H9 (cell line): Measurements from ENCODE around the gene PRCC. TPM values are rescaled to one million over a fixed set of nuclear protein-coding genes. Genes with fewer than 3 reads are reported as not detected.

Experiments
- DNase-seq: peaks from one replicate; pipeline ENCODE4 v3.0.0-alpha.2; 2017
- H2AFZ ChIP-seq: one replicate; pipeline ENCODE4 v1.6.1; 2013; ENCODE audit warnings: mild to moderate bottlenecking, low read length, control low read depth, moderate library complexity
- H2AK5ac ChIP-seq: 2 replicates; pipeline ENCODE4 v1.6.1; 2013; ENCODE audit warnings: low read length, control low read depth, mixed read lengths; ENCODE audit not compliant: insufficient read length
- H2BK120ac ChIP-seq: one replicate; pipeline ENCODE4 v1.6.1; 2013; ENCODE audit warnings: low read depth, mild to moderate bottlenecking, low read length, control low read depth, inconsistent platforms; ENCODE audit not compliant: poor library complexity, severe bottlenecking
- H2BK12ac ChIP-seq: 2 replicates; pipeline ENCODE4 v1.6.1; 2013; ENCODE audit warnings: low read length, control low read depth, mixed read lengths, low read depth; ENCODE audit not compliant: insufficient read length
- H2BK15ac ChIP-seq: 2 replicates; pipeline ENCODE4 v1.6.1; 2013; ENCODE audit warnings: low read depth, low read length, control low read depth
- H2BK20ac ChIP-seq: one replicate; pipeline ENCODE4 v1.6.1; 2013; ENCODE audit warnings: low read depth, mild to moderate bottlenecking, low read length, control low read depth, inconsistent platforms; ENCODE audit not compliant: poor library complexity, severe bottlenecking
- H2BK5ac ChIP-seq: 2 replicates; pipeline ENCODE4 v1.6.1; 2013; ENCODE audit warnings: low read length, control low read depth, mixed read lengths; ENCODE audit not compliant: insufficient read length
- H3K14ac ChIP-seq: 2 replicates; pipeline ENCODE4 v1.6.1; 2013; ENCODE audit warnings: low read length, control low read depth; ENCODE audit not compliant: insufficient read depth
- H3K18ac ChIP-seq: 2 replicates; pipeline ENCODE4 v1.6.1; 2013; ENCODE audit warnings: low read depth, mild to moderate bottlenecking, mixed read lengths, low read length, control low read depth; ENCODE audit not compliant: insufficient read length
- H3K23ac ChIP-seq: 2 replicates; pipeline ENCODE4 v1.6.1; 2013; ENCODE audit warnings: low read length, control low read depth, mixed read lengths, low read depth; ENCODE audit not compliant: insufficient read length
- H3K23me2 ChIP-seq: 2 replicates; pipeline ENCODE4 v1.6.1; 2013; ENCODE audit warnings: low read depth, mild to moderate bottlenecking, mixed read lengths, low read length, control low read depth; ENCODE audit not compliant: insufficient read length, poor library complexity, severe bottlenecking
- H3K27ac ChIP-seq: 2 replicates; pipeline ENCODE4 v1.5.1; 2013; ENCODE audit warnings: low read length, control low read depth, mixed read lengths, low read depth; ENCODE audit not compliant: insufficient read length
- H3K27me3 ChIP-seq: 2 replicates; pipeline ENCODE4 v1.6.1; 2013; ENCODE audit warnings: low read length, control low read depth, inconsistent platforms; ENCODE audit not compliant: insufficient read depth
- H3K4ac ChIP-seq: 2 replicates; pipeline ENCODE4 v1.6.1; 2013; ENCODE audit warnings: low read depth, mild to moderate bottlenecking, control low read depth, inconsistent platforms, low read length, moderate library complexity
- H3K4me1 ChIP-seq: 2 replicates; pipeline ENCODE4 v1.6.1; 2013; ENCODE audit warnings: low read length, control low read depth, inconsistent platforms; ENCODE audit not compliant: insufficient read depth
- H3K4me2 ChIP-seq: 2 replicates; pipeline ENCODE4 v1.6.1; 2013; ENCODE audit warnings: low read length, control low read depth, mixed read lengths; ENCODE audit not compliant: insufficient read length, insufficient read depth
- H3K56ac ChIP-seq: 2 replicates; pipeline ENCODE4 v1.6.1; 2013; ENCODE audit warnings: low read depth, mild to moderate bottlenecking, mixed read lengths, low read length, control low read depth; ENCODE audit not compliant: insufficient read length
- H3K79me1 ChIP-seq: 2 replicates; pipeline ENCODE4 v1.6.1; 2013; ENCODE audit warnings: low read depth, mild to moderate bottlenecking, moderate library complexity, low read length, control low read depth, inconsistent platforms; ENCODE audit not compliant: insufficient read depth, poor library complexity, severe bottlenecking
- H3K79me2 ChIP-seq: 2 replicates; pipeline ENCODE4 v1.6.1; 2013; ENCODE audit warnings: low read length, control low read depth, inconsistent platforms; ENCODE audit not compliant: insufficient read depth
- H3K9ac ChIP-seq: 2 replicates; pipeline ENCODE4 v1.6.1; 2013; ENCODE audit warnings: low read length, control low read depth, mixed read lengths; ENCODE audit not compliant: insufficient read length; ENCODE audit errors: extremely low read depth
- H3K9me3 ChIP-seq: one replicate; pipeline ENCODE4 v1.6.1; 2013; ENCODE audit warnings: low read depth, low read length, inconsistent platforms; ENCODE audit not compliant: control insufficient read depth
- H3T11ph ChIP-seq: one replicate; pipeline ENCODE4 v1.6.1; 2013; ENCODE audit warnings: mild to moderate bottlenecking, low read length, control low read depth, inconsistent platforms
- H4K20me1 ChIP-seq: one replicate; pipeline ENCODE4 v1.6.1; 2013; ENCODE audit not compliant: control insufficient read depth, insufficient read length, insufficient read depth
- H4K5ac ChIP-seq: 2 replicates; pipeline ENCODE4 v1.6.1; 2013; ENCODE audit warnings: low read depth, mild to moderate bottlenecking, mixed read lengths, low read length, control low read depth; ENCODE audit not compliant: insufficient read length
- H4K8ac ChIP-seq: replicated peaks from 2 replicates; pipeline ENCODE4 v1.6.1; 2013; ENCODE audit warnings: low read length, control low read depth, mixed read lengths, low read depth; ENCODE audit not compliant: insufficient read length
- H4K91ac ChIP-seq: 2 replicates; pipeline ENCODE4 v1.6.1; 2013; ENCODE audit warnings: low read depth, mild to moderate bottlenecking, moderate library complexity, mixed read lengths, low read length, control low read depth; ENCODE audit not compliant: insufficient read length
- H3K27ac Mint-ChIP-seq, 3 experiments: 2 replicates in 2 of 3; 3 replicates in 1 of 3; pipeline ENCODE4 v1.8.0; 2020 to 2021; ENCODE audit warnings: mixed read lengths in 3 of 3, mild to moderate bottlenecking in 1 of 3, moderate library complexity in 1 of 3
- H3K27me3 Mint-ChIP-seq: 2 replicates; pipeline ENCODE4 v1.8.0; 2021; ENCODE audit warnings: low read depth, mild to moderate bottlenecking, moderate library complexity, mixed read lengths
- H3K36me3 Mint-ChIP-seq, 3 experiments: 2 replicates in 2 of 3; 3 replicates in 1 of 3; pipeline ENCODE4 v1.8.0; 2020 to 2021; ENCODE audit warnings: low read depth in 3 of 3, mixed read lengths in 3 of 3; ENCODE audit not compliant: insufficient read depth in 1 of 3
- H3K4me1 Mint-ChIP-seq, 2 experiments: 2 replicates each; pipeline ENCODE4 v1.8.0; 2020; ENCODE audit warnings: mixed read lengths in 2 of 2
- H3K4me3 Mint-ChIP-seq, 2 experiments: 2 replicates in 1 of 2; 3 replicates in 1 of 2; pipeline ENCODE4 v1.8.0; 2020 to 2021; ENCODE audit warnings: mild to moderate bottlenecking in 2 of 2, mixed read lengths in 2 of 2, moderate library complexity in 1 of 2
- H3K9me3 Mint-ChIP-seq, 2 experiments: 2 replicates in 1 of 2; 3 replicates in 1 of 2; pipeline ENCODE4 v1.8.0; 2020; ENCODE audit warnings: mild to moderate bottlenecking in 2 of 2, mixed read lengths in 2 of 2, moderate library complexity in 1 of 2
- WGBS: extraction: QIAGEN DNeasy Blood & Tissue Kit; methylation state at CpG from one replicate; pipeline ENCODE4 v1.1.7; 2013; ENCODE audit warnings: missing lambda C conversion rate, low lambda C conversion rate, mixed read lengths; ENCODE audit not compliant: insufficient read length; ENCODE audit errors: extremely low coverage; 5-methylcytosine and 5-hydroxymethylcytosine counted together
- total RNA-seq: library from RNA; stranded (reverse); gene quantifications from 2 replicates; pipeline ENCODE4 v1.2.1, GENCODE V29; 2021
- TF ChIP-seq, protein P1 (sequence below): fragments of 200-600 bp; sonication (generic); conservative IDR thresholded peaks from 3 replicates; pipeline ENCODE4 v1.8.0; 2021; ENCODE audit warnings: antibody characterized with exemption, mild to moderate bottlenecking

The PRCC gene
- total RNA-seq, 1 experiment from 2014 or later: 129 TPM

DNA sequence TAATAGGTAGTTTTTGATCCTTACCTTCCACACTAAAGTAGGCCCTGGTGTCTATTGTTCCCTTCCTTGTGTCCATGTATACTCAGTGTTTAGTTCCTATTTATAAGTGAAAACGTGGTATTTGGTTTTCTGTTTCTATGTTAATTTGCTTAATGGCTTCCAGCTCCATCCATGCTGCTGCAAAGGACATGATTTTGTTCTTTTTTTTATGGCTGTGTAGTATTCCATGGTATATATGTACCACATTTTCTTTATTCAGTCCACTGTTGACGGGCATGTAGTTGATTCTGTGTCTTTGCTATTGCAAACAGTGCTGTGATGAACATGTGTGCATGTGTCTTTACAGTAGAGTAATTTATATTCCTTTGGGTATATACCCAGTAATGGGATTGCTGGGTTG is 20.8 kb downstream of the PRCC start:
- Mint-ChIP-seq H3K36me3 (peaks cover 29 to 76% (median 66%) of the 10 kb centered on the region in 3 experiments; a peak in 6 of 7 replicates), H3K4me3 (no peak overlapping the region), H3K4me1 (no peaks in the 10 kb centered on the region), H3K27ac (no peak overlapping the region; a peak in 1 of 7 replicates), H3K27me3 (no peaks in the 10 kb centered on the region), H3K9me3 (no peaks in the 10 kb centered on the region)
- no CpG with 5 or more reads among the region's 2 CpGs for WGBS
- H3T11ph ChIP-seq: no peak overlapping the region
- H3K79me2 ChIP-seq: no peaks in the 10 kb centered on the region
- H4K20me1 ChIP-seq: peaks cover 2% of the 10 kb centered on the region
- no peaks in the 10 kb centered on the region for H3K23me2 ChIP-seq
- H3K27ac ChIP-seq: no peak overlapping the region
- H3K4me2 ChIP-seq: no peak overlapping the region
- TF ChIP-seq, protein P1, sequence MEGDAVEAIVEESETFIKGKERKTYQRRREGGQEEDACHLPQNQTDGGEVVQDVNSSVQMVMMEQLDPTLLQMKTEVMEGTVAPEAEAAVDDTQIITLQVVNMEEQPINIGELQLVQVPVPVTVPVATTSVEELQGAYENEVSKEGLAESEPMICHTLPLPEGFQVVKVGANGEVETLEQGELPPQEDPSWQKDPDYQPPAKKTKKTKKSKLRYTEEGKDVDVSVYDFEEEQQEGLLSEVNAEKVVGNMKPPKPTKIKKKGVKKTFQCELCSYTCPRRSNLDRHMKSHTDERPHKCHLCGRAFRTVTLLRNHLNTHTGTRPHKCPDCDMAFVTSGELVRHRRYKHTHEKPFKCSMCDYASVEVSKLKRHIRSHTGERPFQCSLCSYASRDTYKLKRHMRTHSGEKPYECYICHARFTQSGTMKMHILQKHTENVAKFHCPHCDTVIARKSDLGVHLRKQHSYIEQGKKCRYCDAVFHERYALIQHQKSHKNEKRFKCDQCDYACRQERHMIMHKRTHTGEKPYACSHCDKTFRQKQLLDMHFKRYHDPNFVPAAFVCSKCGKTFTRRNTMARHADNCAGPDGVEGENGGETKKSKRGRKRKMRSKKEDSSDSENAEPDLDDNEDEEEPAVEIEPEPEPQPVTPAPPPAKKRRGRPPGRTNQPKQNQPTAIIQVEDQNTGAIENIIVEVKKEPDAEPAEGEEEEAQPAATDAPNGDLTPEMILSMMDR: no peak
- H2BK20ac ChIP-seq: no peak overlapping the region
- no peak overlapping the region for H3K14ac ChIP-seq
- H4K5ac ChIP-seq: no peak overlapping the region
- H3K27me3 ChIP-seq: no peaks in the 10 kb centered on the region
- no peak overlapping the region for H3K18ac ChIP-seq
- H4K91ac ChIP-seq: no peak overlapping the region
- H2AK5ac ChIP-seq: no peak overlapping the region
- no peak overlapping the region for H3K4ac ChIP-seq
- no peak overlapping the region for H2BK12ac ChIP-seq
- no peak overlapping the region for H2AFZ ChIP-seq
- no peaks in the 10 kb centered on the region for H3K9me3 ChIP-seq
- H3K9ac ChIP-seq: no peak overlapping the region
- H2BK120ac ChIP-seq: no peak overlapping the region
- H2BK15ac ChIP-seq: no peak overlapping the region
- no peak overlapping the region for H2BK5ac ChIP-seq
- H4K8ac ChIP-seq: no peak overlapping the region
- no peaks in the 10 kb centered on the region for H3K79me1 ChIP-seq
- no peaks in the 10 kb centered on the region for H3K4me1 ChIP-seq
- no peak for DNase-seq
- no peak overlapping the region for H3K23ac ChIP-seq
- no peak overlapping the region for H3K56ac ChIP-seq
